ENCODE results near the gene RAD21L1.

Gene RAD21L1

GRCh38 chr20:1267809-1268374 lies 42.0 kb downstream of the RAD21L1 start:
- no peak overlapping the region for H2BK5ac ChIP-seq (ENCODE audit: low read length)
- peaks cover 0 to 75% (median 11%) of the 10 kb centered on the region in 3 experiments for H3K27me3 ChIP-seq (ENCODE audit: control insufficient read depth in 3 of 3, insufficient read depth in 3 of 3, low read depth in 1 of 3, low read length in 3 of 3)
- no peak overlapping the region for H2BK120ac ChIP-seq (ENCODE audit: low read depth, low read length)
- no peak overlapping the region for H2BK12ac ChIP-seq (ENCODE audit: low read length)
- H3K14ac ChIP-seq (ENCODE audit: low read length), result no peak overlapping the region
- H3K4me2 ChIP-seq (ENCODE audit: insufficient read depth, low read length, poor library complexity, severe bottlenecking), result no peak overlapping the region
- H2AFZ ChIP-seq (ENCODE audit: low read length), result no peak overlapping the region
- H3K36me3 ChIP-seq (replicated peaks in 1 of 2; ENCODE audit: control insufficient read depth in 2 of 2, insufficient read depth in 2 of 2, low read length in 2 of 2), result no peaks in the 10 kb centered on the region
- no peak overlapping the region for H3K4ac ChIP-seq (ENCODE audit: low read length)
- H4K91ac ChIP-seq (ENCODE audit: low read depth, low read length, poor library complexity), result no peak overlapping the region
- H3K4me1 ChIP-seq (ENCODE audit: control insufficient read depth in 2 of 2, insufficient read depth in 1 of 2, low read depth in 1 of 2, low read length in 2 of 2), result peaks cover 4 to 5% of the 10 kb centered on the region in 2 donors
- H3K79me1 ChIP-seq (ENCODE audit: low read depth, low read length), result no peaks in the 10 kb centered on the region
- no peak overlapping the region for H3K27ac ChIP-seq (replicated peaks; ENCODE audit: low read length)
- no peaks in the 10 kb centered on the region for H3K9me3 ChIP-seq (replicated peaks in 1 of 2; ENCODE audit: control insufficient read depth in 2 of 2, insufficient read depth in 1 of 2, low read depth in 1 of 2, low read length in 2 of 2)
- no peak overlapping the region for H2BK15ac ChIP-seq (ENCODE audit: low read length)
- no CpG with 5 or more reads among the region's 3 CpGs for WGBS, 2 donors (ENCODE audit: extremely low coverage in 2 of 2, insufficient read length in 2 of 2, insufficient replicate concordance in 1 of 2)
- H3K18ac ChIP-seq (ENCODE audit: low read length), result no peak overlapping the region
- DNase-seq (ENCODE audit: low spot score), result no peak
- H3K4me3 ChIP-seq (ENCODE audit: low read length in 2 of 2), result peak overlapping the region in 1 of 2 donors; percentile 2
- no peak overlapping the region for H3K9ac ChIP-seq (ENCODE audit: low read depth, low read length, poor library complexity)
- no peak overlapping the region for H3K23ac ChIP-seq (ENCODE audit: low read depth, low read length, poor library complexity)
- H2AK5ac ChIP-seq (ENCODE audit: low read depth, low read length), result no peak overlapping the region
- no peak overlapping the region for H4K8ac ChIP-seq (ENCODE audit: low read depth, low read length)

GRCh38 chr20:1269235-1269634 lies 43.4 kb downstream of the RAD21L1 start:
- no CpG with 5 or more reads among the region's 8 CpGs for WGBS, 2 donors (ENCODE audit: extremely low coverage in 2 of 2, insufficient read length in 2 of 2, insufficient replicate concordance in 1 of 2)
- no peak overlapping the region for H3K23ac ChIP-seq (ENCODE audit: low read depth, low read length, poor library complexity)
- H2BK120ac ChIP-seq (ENCODE audit: low read depth, low read length), result no peak overlapping the region
- no peaks in the 10 kb centered on the region for H3K9me3 ChIP-seq (replicated peaks in 1 of 2; ENCODE audit: control insufficient read depth in 2 of 2, insufficient read depth in 1 of 2, low read depth in 1 of 2, low read length in 2 of 2)
- H3K27ac ChIP-seq (replicated peaks; ENCODE audit: low read length), result no peak overlapping the region
- no peaks in the 10 kb centered on the region for H3K79me1 ChIP-seq (ENCODE audit: low read depth, low read length)
- no peak overlapping the region for H3K18ac ChIP-seq (ENCODE audit: low read length)
- no peaks in the 10 kb centered on the region for H3K36me3 ChIP-seq (replicated peaks in 1 of 2; ENCODE audit: control insufficient read depth in 2 of 2, insufficient read depth in 2 of 2, low read length in 2 of 2)
- no peak overlapping the region for H4K8ac ChIP-seq (ENCODE audit: low read depth, low read length)
- H2AFZ ChIP-seq (ENCODE audit: low read length), result no peak overlapping the region
- peaks cover 4 to 5% of the 10 kb centered on the region in 2 donors for H3K4me1 ChIP-seq (ENCODE audit: control insufficient read depth in 2 of 2, insufficient read depth in 1 of 2, low read depth in 1 of 2, low read length in 2 of 2)
- H3K27me3 ChIP-seq (ENCODE audit: control insufficient read depth in 3 of 3, insufficient read depth in 3 of 3, low read depth in 1 of 3, low read length in 3 of 3), result peaks cover 0 to 77% (median 11%) of the 10 kb centered on the region in 3 experiments
- no peak overlapping the region for H3K4me3 ChIP-seq (ENCODE audit: low read length in 2 of 2)
- H2BK12ac ChIP-seq (ENCODE audit: low read length), result no peak overlapping the region
- H3K4ac ChIP-seq (ENCODE audit: low read length), result no peak overlapping the region
- no peak overlapping the region for H3K4me2 ChIP-seq (ENCODE audit: insufficient read depth, low read length, poor library complexity, severe bottlenecking)
- H3K14ac ChIP-seq (ENCODE audit: low read length), result no peak overlapping the region
- no peak overlapping the region for H3K9ac ChIP-seq (ENCODE audit: low read depth, low read length, poor library complexity)
- H2AK5ac ChIP-seq (ENCODE audit: low read depth, low read length), result no peak overlapping the region
- H4K91ac ChIP-seq (ENCODE audit: low read depth, low read length, poor library complexity), result no peak overlapping the region
- no peak for DNase-seq (ENCODE audit: low spot score)
- H2BK5ac ChIP-seq (ENCODE audit: low read length), result no peak overlapping the region
- no peak overlapping the region for H2BK15ac ChIP-seq (ENCODE audit: low read length)

GRCh38 chr20:1269850-1270249 lies 44.0 kb downstream of the RAD21L1 start:
- no peak overlapping the region for H3K9ac ChIP-seq (ENCODE audit: low read depth, low read length, poor library complexity)
- no peak overlapping the region for H2BK15ac ChIP-seq (ENCODE audit: low read length)
- H3K9me3 ChIP-seq (replicated peaks in 1 of 2; ENCODE audit: control insufficient read depth in 2 of 2, insufficient read depth in 1 of 2, low read depth in 1 of 2, low read length in 2 of 2), result no peaks in the 10 kb centered on the region
- H3K27me3 ChIP-seq (ENCODE audit: control insufficient read depth in 3 of 3, insufficient read depth in 3 of 3, low read depth in 1 of 3, low read length in 3 of 3), result peaks cover 0 to 77% (median 11%) of the 10 kb centered on the region in 3 experiments
- no peak overlapping the region for H2BK12ac ChIP-seq (ENCODE audit: low read length)
- no peak for DNase-seq (ENCODE audit: low spot score)
- no peak overlapping the region for H4K8ac ChIP-seq (ENCODE audit: low read depth, low read length)
- H4K91ac ChIP-seq (ENCODE audit: low read depth, low read length, poor library complexity), result no peak overlapping the region
- no peaks in the 10 kb centered on the region for H3K36me3 ChIP-seq (replicated peaks in 1 of 2; ENCODE audit: control insufficient read depth in 2 of 2, insufficient read depth in 2 of 2, low read length in 2 of 2)
- H3K14ac ChIP-seq (ENCODE audit: low read length), result no peak overlapping the region
- no peak overlapping the region for H2AK5ac ChIP-seq (ENCODE audit: low read depth, low read length)
- H2AFZ ChIP-seq (ENCODE audit: low read length), result no peak overlapping the region
- no peaks in the 10 kb centered on the region for H3K79me1 ChIP-seq (ENCODE audit: low read depth, low read length)
- no peak overlapping the region for H3K4me2 ChIP-seq (ENCODE audit: insufficient read depth, low read length, poor library complexity, severe bottlenecking)
- no peak overlapping the region for H3K4me3 ChIP-seq (ENCODE audit: low read length in 2 of 2)
- H3K23ac ChIP-seq (ENCODE audit: low read depth, low read length, poor library complexity), result no peak overlapping the region
- H3K4ac ChIP-seq (ENCODE audit: low read length), result no peak overlapping the region
- H3K4me1 ChIP-seq (ENCODE audit: control insufficient read depth in 2 of 2, insufficient read depth in 1 of 2, low read depth in 1 of 2, low read length in 2 of 2), result peaks cover 4 to 5% of the 10 kb centered on the region in 2 donors
- no peak overlapping the region for H2BK120ac ChIP-seq (ENCODE audit: low read depth, low read length)
- H3K27ac ChIP-seq (replicated peaks; ENCODE audit: low read length), result no peak overlapping the region
- WGBS, 2 donors (ENCODE audit: extremely low coverage in 2 of 2, insufficient read length in 2 of 2, insufficient replicate concordance in 1 of 2), result no CpG with 5 or more reads among the region's 3 CpGs
- H3K18ac ChIP-seq (ENCODE audit: low read length), result no peak overlapping the region
- no peak overlapping the region for H2BK5ac ChIP-seq (ENCODE audit: low read length)

GRCh38 chr20:1272368-1273100 lies 46.7 kb downstream of the RAD21L1 start:
- Histone ChIP-seq H2BK15ac (ENCODE audit: low read length) (no peak overlapping the region), H3K18ac (ENCODE audit: low read length) (no peak overlapping the region), H3K14ac (ENCODE audit: low read length) (no peak overlapping the region), H2BK5ac (ENCODE audit: low read length) (no peak overlapping the region), H2AK5ac (ENCODE audit: low read depth, low read length) (peak overlapping the region; percentile 33), H3K23ac (ENCODE audit: low read depth, low read length, poor library complexity) (no peak overlapping the region), H4K91ac (ENCODE audit: low read depth, low read length, poor library complexity) (no peak overlapping the region), H3K9ac (ENCODE audit: low read depth, low read length, poor library complexity) (no peak overlapping the region), H2BK12ac (ENCODE audit: low read length) (no peak overlapping the region), H3K36me3 (replicated peaks in 1 of 2; ENCODE audit: control insufficient read depth in 2 of 2, insufficient read depth in 2 of 2, low read length in 2 of 2) (no peaks in the 10 kb centered on the region), H3K27ac (replicated peaks; ENCODE audit: low read length) (no peak overlapping the region), H3K4me1 (ENCODE audit: control insufficient read depth in 2 of 2, insufficient read depth in 1 of 2, low read depth in 1 of 2, low read length in 2 of 2) (no peaks in the 10 kb centered on the region), H3K4ac (ENCODE audit: low read length) (no peak overlapping the region), H2AFZ (ENCODE audit: low read length) (no peak overlapping the region), H3K4me3 (ENCODE audit: low read length in 2 of 2) (no peak overlapping the region), H3K27me3 (ENCODE audit: control insufficient read depth in 3 of 3, insufficient read depth in 3 of 3, low read depth in 1 of 3, low read length in 3 of 3) (peaks cover 0 to 79% (median 2%) of the 10 kb centered on the region in 3 experiments), H4K8ac (ENCODE audit: low read depth, low read length) (no peak overlapping the region), H2BK120ac (ENCODE audit: low read depth, low read length) (no peak overlapping the region), H3K4me2 (ENCODE audit: insufficient read depth, low read length, poor library complexity, severe bottlenecking) (no peak overlapping the region), H3K79me1 (ENCODE audit: low read depth, low read length) (peaks cover 3% of the 10 kb centered on the region), H3K9me3 (replicated peaks in 1 of 2; ENCODE audit: control insufficient read depth in 2 of 2, insufficient read depth in 1 of 2, low read depth in 1 of 2, low read length in 2 of 2) (no peaks in the 10 kb centered on the region)
- no peak for DNase-seq (ENCODE audit: low spot score)
- no CpG with 5 or more reads among the region's 6 CpGs for WGBS, 2 donors (ENCODE audit: extremely low coverage in 2 of 2, insufficient read length in 2 of 2, insufficient replicate concordance in 1 of 2)

All from neuronal stem cell (in vitro differentiated cells).